ENCODE results near the gene LRMDA. TPM values are rescaled to one million over a fixed set of nuclear protein-coding genes. Genes with fewer than 3 reads are reported as not detected.

LRMDA gene
- total and polyA plus RNA-seq, 2 of the 8 experiments (the other 6 are each of a cell fraction or from before 2014, with no cell fraction given): 0.86 to 2.8 TPM

GRCh38 chr10:75972491-75973276 is 541.3 kb downstream of the LRMDA start:
- ChIA-PET CTCF (ENCODE audit: partially characterized antibody) (interaction anchor here (1.9 kb wide), 1 partner anchor 64 kb away, joined by 4 read pairs; no protein-coding TSS in a partner anchor), POLR2A (ENCODE audit: partially characterized antibody) (no interaction called here)
- Histone ChIP-seq H3K9ac (replicated peaks in 1 of 4; ENCODE audit: extremely low read depth in 1 of 4, low read depth in 3 of 4, low read length in 3 of 4) (no peak overlapping the region), H3K4me2 (ENCODE audit: insufficient read depth in 1 of 2, low read depth in 2 of 2, low read length in 2 of 2) (no peak overlapping the region), H2BK120ac (replicated peaks; ENCODE audit: low read depth, low read length) (no peak overlapping the region), H3K36me3 (ENCODE audit: control insufficient read depth in 2 of 4, insufficient read depth in 4 of 4, low read length in 3 of 4) (no peaks in the 10 kb centered on the region), H3K27me3 (replicated peaks in 1 of 4; ENCODE audit: control insufficient read depth in 3 of 4, extremely low read depth in 1 of 4, insufficient read depth in 3 of 4, low read length in 3 of 4) (no peaks in the 10 kb centered on the region), H3K14ac (ENCODE audit: insufficient read length) (no peak overlapping the region), H3K56ac (replicated peaks; ENCODE audit: insufficient read length, low read depth, low read length) (no peak overlapping the region), H3K23ac (ENCODE audit: insufficient read length) (no peak overlapping the region), H3K27ac (ENCODE audit: low read depth, low read length) (no peak overlapping the region), H2BK5ac (ENCODE audit: low read depth, low read length) (no peak overlapping the region), H2BK12ac (ENCODE audit: low read depth, low read length) (no peak overlapping the region), H2AFZ (ENCODE audit: low read length) (no peak overlapping the region), H3K79me2 (ENCODE audit: control insufficient read depth in 1 of 2, insufficient read depth in 2 of 2, low read length in 2 of 2) (no peaks in the 10 kb centered on the region), H3K9me3 (ENCODE audit: insufficient read depth in 2 of 2, low read depth in 1 of 2, low read length in 1 of 2) (no peaks in the 10 kb centered on the region), H4K20me1 (replicated peaks in 1 of 2; ENCODE audit: control insufficient read depth in 1 of 2, insufficient read depth in 2 of 2, low read length in 2 of 2) (no peaks in the 10 kb centered on the region), H3K4ac (replicated peaks; ENCODE audit: insufficient read length, low read depth, low read length) (no peak overlapping the region), H2BK20ac (ENCODE audit: low read length) (no peak overlapping the region), H2BK15ac (ENCODE audit: low read length) (no peak overlapping the region), H3K18ac (ENCODE audit: extremely low read depth, low read length) (no peak overlapping the region), H2AK5ac (ENCODE audit: low read depth, low read length) (no peak overlapping the region), H4K91ac (replicated peaks; ENCODE audit: insufficient read length, low read length) (no peak overlapping the region), H3K79me1 (ENCODE audit: low read depth, low read length) (no peaks in the 10 kb centered on the region), H4K8ac (ENCODE audit: extremely low read depth, insufficient read depth, low read length) (no peak overlapping the region), H3K23me2 (ENCODE audit: low read depth, low read length) (no peaks in the 10 kb centered on the region), H4K5ac (ENCODE audit: insufficient read length, low read depth, low read length) (no peak overlapping the region), H3K4me3 (ENCODE audit: extremely low read depth in 1 of 4, insufficient read depth in 2 of 4, low read depth in 3 of 4, low read length in 4 of 4) (no peak overlapping the region), H3K4me1 (replicated peaks in 1 of 4; ENCODE audit: control insufficient read depth in 3 of 4, insufficient read depth in 4 of 4, low read length in 3 of 4) (peaks cover 0 to 4% (median 3%) of the 10 kb centered on the region in 4 experiments; a peak in 6 of 7 replicates)
- WGBS, 2 experiments (ENCODE audit: extremely low coverage in 1 of 2, insufficient coverage in 1 of 2, insufficient read length in 1 of 2, insufficient replicate concordance in 2 of 2, low coverage in 1 of 2, low lambda C conversion rate in 2 of 2, missing lambda C conversion rate in 1 of 2): 75% methylated on average over 6 of the region's 6 CpGs; no CpG with 5 or more reads in 1 of the 2 experiments
- TF ChIP-seq PHF8 (conservative IDR thresholded peaks at IDR 0.05; ENCODE audit: low read depth, low read length) (no peak), CHD1 (IDR thresholded peaks at IDR 0.05; ENCODE audit: low read depth, low read length) (no peak), JUN (IDR thresholded peaks at IDR 0.05; ENCODE audit: low read depth, low read length) (no peak), EP300 (IDR thresholded peaks at IDR 0.05; ENCODE audit: borderline replicate concordance in 1 of 2, low read depth in 2 of 2, low read length in 2 of 2) (no peak), ATF3 (IDR thresholded peaks at IDR 0.05; ENCODE audit: insufficient read depth, low read depth, low read length) (no peak), USF2 (IDR thresholded peaks at IDR 0.05; ENCODE audit: low read length) (no peak), E2F6 (IDR thresholded peaks at IDR 0.05) (no peak), RBBP5 (IDR thresholded peaks at IDR 0.05; ENCODE audit: borderline replicate concordance, low read depth, low read length) (no peak), POU5F1 (IDR thresholded peaks at IDR 0.05; ENCODE audit: low read depth, low read length) (no peak), KDM4A (IDR thresholded peaks at IDR 0.05; ENCODE audit: low read depth, low read length, severe bottlenecking) (no peak)
- FAIRE-seq: no peak
- no peak for DNase-seq (ENCODE audit: low read depth in 1 of 2, low spot score in 2 of 2)
